HG03066 (cell line): ENCODE measurements around the gene GINS1.
"Not testable (repeated sequence)": the region's sequence is repeated elsewhere in the genome, so short reads cannot be mapped to it uniquely, and the experiment has no call there.

Source experiments
- ATAC-seq: cut with Tn5 transposase; IDR thresholded peaks from one replicate; pipeline ENCODE4 v1.9.1; 2021; ENCODE audit warnings: low read depth; ENCODE audit not compliant: unreplicated experiment

Gene GINS1

DNA sequence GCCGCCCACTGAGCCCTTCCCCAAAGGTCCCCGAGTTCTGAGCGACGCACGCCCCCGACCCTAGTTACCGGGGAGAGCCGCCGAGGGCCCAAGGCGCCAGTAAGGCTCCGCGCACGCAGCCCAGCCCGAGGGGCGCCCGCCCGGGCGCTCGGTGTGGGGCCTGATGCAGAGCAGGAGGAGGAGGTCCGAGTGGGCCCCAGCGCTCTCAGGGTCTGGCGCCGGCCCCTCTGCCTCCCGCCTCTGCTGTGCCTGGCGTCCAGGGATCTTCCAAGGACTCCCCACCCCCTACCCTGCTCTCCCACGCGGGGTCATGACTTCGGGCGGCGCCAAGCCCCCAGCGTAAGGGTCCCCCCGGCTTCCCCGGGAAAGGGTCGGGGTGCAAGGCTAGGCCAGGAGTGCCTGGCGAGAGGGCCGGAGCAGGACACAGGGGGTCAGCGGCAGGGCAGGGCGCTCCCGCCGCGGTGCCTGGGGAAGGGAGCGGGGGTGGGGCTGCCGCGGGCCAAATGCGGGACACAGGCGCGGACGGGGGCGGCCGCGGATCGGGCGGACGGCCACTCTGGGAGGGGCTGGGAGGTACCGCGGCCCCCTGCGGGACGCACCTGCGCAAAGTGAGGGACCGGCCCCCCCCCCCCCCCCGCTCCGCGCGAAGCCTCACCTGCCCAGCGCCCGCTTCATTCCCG is 17.5 kb upstream of the GINS1 start:
- ATAC-seq = peak; percentile 34

DNA sequence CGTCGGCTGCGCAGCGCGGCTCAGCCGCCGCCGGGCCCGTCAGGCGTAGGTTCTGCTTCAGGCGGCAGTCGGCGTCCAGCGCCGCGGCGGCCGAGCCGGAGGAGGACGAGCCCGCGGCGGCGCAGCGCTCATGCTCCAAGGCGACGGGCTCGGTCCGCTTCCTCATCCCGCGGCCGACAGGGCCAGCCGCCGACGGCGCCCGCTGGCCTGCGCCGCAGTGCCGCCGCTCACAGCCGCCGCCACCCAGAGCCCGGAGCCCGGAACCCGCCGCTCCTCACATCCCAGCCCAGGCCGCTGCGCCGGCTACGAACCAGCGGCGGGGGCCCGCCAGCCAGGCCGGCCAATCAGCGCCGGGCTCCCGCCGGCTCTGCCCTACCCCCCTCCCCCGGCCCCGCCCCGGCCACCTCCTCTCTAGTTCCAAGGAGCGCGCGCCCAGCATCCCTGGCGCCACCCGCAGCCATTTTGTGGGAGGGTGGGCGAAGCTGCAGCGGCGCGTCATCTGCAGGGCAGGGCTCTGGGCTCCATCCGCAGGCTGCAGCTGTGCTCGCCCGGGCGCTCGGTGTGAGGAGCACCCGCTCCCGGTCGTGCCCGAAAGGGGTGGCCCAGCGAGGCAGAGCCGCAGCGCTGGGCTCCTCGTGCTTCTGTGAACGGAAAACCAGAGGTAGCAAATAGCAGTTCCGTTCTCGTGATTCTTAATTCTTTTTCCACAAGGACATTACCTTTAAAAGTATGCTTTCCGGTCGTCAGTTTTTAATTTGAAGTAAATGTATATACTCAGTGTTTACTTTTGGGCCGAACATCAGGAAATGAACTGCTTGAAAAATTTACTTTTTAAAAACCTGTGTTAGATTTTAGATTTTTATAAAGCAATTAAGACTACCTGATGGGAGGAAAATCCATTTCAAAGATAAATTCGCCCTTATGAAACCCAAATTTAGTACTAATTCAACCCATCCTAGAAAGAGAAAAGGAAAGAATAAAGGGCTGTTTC is 16.6 kb upstream of the GINS1 start, which contains the start of gene ABHD12:
TSS of gene ABHD12 (minus strand) at position 298 of the 991 bp plus-strand sequence. CDS start at position 166, 132 bp downstream.
- ATAC-seq = peak; percentile 76

DNA sequence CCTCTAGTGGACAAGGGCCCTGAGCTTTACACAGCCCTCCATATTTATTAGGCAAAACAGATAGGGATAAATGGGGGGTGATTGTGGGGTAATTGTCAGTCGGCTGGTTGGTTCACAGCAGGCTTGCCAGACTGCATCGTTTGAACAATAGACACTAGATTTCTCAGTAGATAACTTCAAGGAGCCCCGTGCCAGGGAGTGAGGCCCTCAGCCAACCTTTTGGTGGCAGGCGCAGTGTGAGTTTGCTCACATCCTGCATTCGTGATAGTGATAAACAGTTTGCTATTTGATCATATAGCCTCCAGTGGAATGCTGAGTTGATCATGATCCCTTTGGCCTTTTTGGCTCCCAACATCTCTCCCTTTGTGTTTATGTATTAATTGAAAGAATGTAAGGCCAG is 13.2 kb upstream of the GINS1 start:
- no peak for ATAC-seq

DNA sequence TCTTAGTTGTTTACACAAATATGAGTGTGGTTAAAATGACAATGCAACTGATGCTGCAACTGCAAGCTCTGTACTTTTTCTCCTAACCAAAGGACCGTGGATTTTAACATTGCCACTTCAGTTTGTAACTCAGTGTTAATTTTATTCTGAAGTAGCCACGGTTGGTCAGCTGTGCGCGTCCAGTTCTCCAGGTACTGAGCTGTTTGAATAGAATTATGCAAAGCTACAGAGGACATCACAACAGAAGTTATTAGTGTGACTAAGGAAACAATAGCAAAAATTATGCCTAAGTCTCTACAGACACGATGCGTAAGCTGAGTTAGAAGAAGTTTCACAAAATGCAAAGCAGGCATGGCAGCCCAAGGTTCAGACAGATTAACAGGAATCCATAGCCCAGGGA is 12.5 kb upstream of the GINS1 start:
- no peak for ATAC-seq

DNA sequence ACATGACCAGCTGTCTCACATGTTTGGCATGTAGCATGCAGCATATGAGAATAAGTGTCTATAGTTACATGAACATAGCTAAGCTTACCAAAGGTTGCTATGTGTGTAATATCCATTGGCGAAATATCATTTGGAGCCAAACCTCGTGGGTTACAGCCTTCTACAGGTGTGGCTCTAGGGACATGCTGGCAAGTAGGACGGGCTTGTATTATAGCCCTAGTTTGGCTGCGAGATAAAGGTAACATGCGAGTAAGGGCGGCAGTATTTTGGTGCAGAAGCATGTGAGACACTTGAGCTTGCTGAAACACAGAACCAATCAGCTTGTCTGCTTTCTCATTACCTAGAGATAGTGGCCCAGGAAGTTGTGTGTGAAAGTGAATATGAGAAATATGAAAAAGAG is 10.4 kb upstream of the GINS1 start:
- ATAC-seq = no peak

DNA sequence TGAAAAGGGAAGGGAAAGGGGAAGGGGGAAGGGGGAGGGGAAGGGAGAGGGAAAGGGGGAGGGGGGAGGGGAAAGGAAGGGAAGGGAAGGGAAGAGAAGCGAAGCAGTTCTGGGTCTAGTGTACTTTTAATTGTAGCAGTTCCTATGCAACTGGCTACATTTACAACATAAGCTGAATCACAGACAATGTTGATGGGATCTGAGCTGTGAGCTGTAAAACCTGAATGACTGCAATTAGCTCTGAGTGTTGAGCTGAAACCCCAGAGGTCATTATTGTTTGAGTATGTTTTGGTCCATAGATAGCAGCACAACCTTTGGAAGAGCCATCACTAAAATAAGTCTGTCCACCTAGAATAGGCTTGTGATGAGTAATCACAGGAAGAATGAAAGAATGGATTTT is 9.7 kb upstream of the GINS1 start:
- no peak for ATAC-seq

DNA sequence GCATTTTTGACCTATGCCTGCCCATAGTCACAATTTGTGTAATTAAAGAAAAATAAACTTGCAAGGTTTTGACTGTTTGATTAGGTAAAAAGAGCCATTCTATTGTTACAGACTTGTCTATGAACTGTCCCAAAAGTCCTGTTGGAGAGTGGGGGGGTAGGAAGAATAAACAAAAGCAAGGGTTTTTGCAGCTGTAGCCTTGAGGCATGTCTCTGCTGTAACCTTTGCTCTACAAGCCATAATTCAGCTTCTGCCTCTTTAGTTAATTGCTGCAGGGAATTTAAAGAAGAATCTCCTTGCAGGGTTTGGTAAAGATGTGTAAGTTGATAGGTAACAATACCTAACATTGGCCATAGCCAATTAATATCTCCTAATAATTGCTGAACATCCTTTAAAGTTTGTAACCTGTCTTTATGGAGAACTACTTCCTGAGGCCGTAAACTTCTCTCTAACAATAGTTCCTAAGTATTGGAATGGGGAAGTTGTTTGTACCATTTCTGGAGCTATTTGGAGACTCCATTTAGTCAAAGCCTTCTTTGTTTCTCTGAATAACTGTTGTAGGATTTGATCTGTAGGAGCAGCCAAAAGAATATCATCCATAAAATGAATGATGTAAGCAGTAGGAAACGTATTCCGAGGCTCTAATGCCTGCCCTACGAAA is 9.0 kb upstream of the GINS1 start:
- ATAC-seq = no peak

DNA sequence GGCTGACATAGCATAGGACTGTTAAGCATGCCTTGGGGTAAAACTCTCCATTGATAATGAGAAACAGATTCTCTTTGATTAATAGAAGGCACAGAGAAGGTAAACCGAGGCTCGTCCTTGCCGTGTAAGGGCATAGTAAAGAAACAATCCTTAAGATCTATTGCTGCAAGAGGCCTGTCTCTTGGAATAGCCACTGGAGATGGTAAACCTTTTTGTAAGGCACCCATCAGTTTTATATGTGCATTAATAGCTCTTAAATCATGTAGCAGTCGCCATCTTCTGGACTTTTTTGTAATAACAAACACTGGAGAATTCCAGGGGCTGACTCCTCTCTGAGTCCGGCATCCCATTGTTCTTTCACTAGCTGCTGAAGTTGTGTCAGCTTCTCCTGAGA is 8.4 kb upstream of the GINS1 start:
- ATAC-seq = no peak

DNA sequence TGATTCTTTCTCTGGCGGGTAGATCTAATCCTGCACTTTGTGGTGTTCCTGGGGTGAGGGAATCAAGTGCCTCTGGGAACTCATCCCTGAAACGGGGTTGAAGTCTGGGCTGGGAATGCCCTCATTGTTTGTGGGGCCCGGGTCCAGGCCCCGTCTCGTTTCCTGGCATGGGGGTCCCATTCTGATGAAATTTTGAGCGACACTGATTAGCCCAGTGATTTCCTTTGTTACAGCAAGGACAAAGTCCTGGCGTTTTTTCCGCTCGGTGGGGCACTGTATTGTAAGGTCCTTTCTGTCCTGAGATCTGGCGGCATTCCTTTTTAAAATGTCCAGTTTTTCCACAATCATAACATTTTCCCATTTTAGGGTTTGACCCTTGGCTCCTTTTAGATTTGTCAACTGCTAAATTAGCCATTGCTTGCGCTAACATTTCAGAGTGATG is 7.2 kb upstream of the GINS1 start:
- not testable (repeated sequence) for ATAC-seq

DNA sequence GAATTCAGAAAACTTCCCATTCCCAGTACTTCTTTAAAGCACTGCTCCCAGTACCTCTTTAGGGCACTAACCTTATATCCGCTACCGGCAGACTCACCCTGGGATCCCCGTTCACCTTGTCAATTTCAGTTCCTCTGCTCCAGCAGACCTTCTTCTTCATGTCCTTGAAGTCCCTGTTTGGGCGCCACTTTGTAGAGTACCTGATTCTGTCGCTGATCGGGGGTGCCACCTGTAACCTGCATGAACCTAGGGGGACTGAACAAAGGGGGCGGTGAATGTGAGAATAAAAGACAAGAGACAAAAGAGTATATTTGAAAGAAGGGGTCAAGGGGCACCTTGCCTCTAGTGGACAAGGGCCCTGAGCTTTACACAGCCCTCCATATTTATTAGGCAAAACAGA is 4.9 kb upstream of the GINS1 start:
- ATAC-seq = no peak

DNA sequence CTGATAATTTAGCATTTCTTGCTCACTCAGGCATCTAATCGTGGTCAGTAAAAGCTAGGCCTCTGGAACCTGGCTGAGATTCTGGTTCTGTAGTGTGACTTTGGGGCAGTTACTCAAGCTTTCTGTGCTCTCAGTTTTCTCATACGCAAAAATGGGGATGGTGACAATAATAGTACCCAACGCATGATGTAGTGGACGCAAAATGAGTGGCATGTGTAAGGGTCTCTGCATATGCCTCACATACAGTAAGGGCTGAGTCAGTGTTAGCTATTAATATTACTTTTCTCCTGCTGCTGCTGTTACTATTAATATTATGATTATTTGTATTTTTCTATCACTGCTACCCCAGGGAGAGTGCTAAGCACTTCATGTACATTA is 686 bp downstream of the GINS1 start:
- ATAC-seq = no peak

DNA sequence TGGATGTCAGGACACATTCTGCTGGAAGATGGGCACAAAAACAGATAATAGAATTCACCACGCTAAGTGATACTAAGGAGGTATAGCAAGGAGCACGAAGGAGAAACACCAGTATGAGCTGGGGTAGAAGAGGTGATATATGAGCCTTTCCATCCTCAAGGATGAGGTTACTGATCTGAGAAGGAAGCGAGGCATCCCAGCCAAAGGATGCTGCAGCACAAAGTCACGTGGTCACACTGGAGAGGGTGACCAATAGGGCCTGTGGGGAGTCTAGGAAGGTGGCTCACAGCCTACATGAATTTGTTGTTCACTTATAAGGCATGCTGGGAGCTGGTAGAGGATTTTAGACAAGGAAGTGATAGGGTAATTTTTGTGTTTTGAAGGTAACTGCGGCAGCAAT is 1.4 kb downstream of the GINS1 start:
- no peak for ATAC-seq

DNA sequence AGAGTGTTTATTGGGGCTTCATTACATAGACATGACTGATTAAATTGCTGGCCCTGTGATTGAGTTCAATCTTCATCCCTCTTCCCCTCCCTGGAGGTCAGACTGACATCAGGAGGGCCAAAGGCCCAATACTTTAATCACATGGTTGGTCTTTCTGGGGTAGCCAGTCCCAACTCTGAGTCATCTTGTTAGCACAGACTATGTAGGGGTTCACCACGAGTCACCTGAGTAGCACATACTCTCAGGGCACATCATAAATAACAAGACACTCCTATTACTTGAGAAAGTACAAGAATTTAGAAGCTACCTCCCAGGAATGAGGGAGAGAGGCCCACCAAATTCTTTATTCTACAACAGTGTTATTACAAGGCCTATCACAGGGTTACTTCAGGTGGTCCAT is 11.3 kb downstream of the GINS1 start:
- no peak for ATAC-seq

DNA sequence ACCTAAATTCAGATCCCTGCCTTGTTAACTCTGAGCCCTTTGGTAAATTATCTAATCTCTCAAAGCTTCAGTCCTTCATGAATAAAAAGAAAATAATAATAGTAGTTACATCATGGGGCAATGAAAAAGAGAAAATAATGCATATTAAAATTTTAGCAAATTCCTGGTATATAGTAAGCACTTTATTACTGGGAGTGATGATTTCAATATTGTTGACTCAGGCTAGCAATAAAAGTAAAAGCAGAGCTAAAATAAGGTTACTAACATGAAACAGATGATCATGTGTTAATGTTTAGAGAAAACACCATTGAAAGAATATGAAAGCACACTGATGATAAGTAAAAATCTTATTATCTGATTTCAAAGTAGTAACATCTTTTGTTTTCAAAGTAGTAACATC is 13.6 kb downstream of the GINS1 start:
- ATAC-seq = no peak

DNA sequence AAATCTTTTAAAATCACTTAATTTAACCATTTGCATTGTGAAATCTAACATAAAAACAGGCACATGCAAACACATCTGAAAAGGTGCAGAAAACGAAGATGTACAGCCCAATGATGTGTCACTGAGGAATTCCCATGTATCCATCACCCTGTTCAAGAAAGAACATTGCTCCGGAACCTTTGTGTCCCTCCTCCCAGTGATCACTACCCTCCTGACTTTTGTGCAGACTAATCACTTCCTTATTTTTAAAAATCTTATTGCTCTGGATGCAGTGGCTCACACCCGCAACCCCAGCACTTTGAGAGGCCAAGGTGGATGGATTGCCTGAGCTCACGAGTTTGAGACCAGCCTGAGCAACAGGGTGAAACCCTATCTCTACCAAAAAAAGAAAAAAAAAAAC is 14.6 kb downstream of the GINS1 start:
- no peak for ATAC-seq

DNA sequence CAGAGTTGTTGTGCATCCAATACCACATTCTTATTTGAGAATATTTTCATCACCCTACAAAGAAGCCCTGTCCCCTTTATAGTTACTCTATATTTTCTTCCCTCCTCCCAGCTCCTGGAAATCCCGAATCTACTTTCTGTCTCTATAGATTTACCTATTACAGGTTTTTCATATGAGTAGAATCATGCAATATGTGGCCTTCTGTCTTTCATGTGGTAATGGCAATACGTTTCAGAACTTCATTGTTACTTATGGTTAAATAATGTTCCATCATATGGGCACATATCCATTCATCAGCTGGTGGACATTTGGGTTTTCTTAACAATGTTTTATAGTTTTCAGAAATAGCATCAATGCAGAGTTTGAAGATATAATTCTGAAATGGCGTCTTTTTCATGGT is 17.1 kb downstream of the GINS1 start:
- no peak for ATAC-seq

DNA sequence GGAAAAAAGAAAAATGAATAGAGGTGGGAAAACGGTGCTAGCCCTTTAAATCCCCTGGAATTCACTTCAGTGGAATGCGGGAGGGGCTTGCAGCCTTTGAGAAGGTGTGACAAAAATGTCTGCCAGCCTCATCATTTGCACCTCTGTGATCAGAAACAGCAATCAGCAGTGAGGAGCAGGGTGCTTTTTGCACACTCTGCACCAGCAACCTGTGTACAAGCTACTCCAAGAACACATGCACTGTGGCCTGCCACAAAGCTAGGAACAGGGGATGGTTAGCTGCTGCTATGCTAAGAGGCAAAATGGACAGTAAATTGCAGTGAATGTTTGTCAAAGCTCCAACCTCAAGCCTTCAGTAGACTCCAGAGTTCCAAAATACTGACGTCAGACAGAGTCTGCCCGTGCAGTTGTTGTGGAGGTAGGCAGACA is 29.7 kb downstream of the GINS1 start:
- ATAC-seq = no peak

DNA sequence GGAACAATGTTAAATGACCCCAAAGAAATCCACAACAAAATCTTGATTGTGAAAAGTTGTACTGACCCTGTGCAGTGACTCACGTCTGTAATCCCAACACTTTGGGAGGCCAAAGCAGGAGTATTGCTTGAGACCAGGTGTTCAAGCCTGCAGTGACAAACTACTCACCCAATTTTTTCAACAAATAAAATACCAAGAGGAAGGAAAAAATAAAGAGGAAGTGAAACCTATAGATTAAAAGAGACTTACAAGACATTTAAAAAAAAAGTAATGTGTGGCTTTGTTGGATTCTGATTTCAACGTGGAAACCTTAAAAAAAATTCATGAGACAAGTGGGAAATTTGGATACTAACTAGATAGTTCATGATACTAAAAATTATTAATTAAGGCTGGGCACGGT is 31.9 kb downstream of the GINS1 start:
- ATAC-seq = no peak

DNA sequence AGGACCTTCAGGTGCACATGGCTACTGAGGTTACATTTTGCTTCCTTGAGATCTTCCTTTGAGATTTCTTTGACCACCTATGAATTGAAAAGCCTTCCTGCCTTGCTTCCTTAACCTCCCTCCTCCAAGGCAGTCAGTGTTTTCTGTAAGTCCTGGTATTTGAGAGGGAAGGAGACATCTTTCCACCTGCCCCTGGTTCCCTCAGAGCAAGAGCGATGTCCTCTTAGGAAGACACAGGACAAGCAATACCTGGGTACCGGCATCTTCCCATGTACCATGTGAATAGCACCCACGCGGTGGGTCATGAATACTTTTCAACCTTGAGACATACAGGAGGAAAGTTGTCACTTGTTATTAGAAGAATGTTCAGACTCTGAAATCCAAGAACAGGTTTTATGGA is 37.1 kb downstream of the GINS1 start:
- no peak for ATAC-seq

DNA sequence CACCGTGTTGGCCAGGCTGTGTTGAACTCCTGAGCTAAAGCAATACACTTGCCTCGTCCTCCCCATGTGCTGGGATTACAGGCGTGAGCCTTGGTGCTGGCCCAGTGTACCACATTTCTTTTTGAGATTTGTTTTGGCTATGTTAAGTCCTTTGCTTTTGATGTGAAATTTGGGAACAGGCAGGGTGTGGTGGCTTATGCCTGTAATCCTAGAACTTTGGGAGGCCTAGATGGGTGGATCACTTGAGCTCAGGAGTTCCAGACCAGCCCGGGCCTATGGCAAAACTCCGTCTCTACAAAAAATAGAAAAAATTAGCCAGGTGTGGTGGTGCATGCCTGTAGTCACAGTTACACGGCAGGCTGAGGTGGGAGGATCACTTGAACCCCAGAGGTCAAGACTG is 40.2 kb downstream of the GINS1 start:
- no peak for ATAC-seq

DNA sequence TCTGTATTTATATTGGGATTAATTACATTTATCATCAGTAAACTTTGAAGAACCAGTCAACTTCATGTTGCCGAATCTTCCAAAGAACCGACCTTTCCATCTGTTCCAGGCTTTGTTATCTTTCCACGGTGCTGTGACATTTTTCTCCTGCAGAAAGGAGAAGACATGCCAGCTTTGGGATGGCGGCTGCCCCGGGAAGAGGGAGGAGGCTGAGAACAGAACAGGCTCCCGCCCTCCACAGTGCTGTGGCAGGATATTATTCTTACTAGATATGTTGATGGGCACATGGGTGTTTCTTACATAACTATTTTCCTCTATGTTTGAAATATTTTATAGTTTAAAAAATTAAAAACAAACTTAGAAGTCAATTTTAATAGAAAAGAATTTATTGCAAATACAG is 44.9 kb downstream of the GINS1 start:
- no peak for ATAC-seq
